Heart right ventricle (tissue), 16 donors: ENCODE results near the gene CADM4. TPM values are rescaled to one million over a fixed set of nuclear protein-coding genes. Genes with fewer than 3 reads are reported as not detected.
A peak's percentile ranks its signal among the peaks of the same experiment; 100 is the strongest.

Source experiments
- ATAC-seq, 8 donors: fragments of 200-7000 bp; cut with Tn5 transposase; one replicate each; pipeline ENCODE4 v1.9.1; 2020; ENCODE audit warnings: mild to moderate bottlenecking in 8 of 8, moderate library complexity in 8 of 8, moderate number of reproducible peaks in 1 of 8
- DNase-seq, 2 donors: peaks; one replicate each; pipeline ENCODE4 v3.0.0-alpha.2; 2020
- H3K27ac ChIP-seq, 10 donors: fragments of 200-600 bp; sonication (generic) in 2 of 10; one replicate each; pipeline versions ENCODE4 v1.5.0 to v1.8.0; 2020 to 2022; ENCODE audit warnings: mild to moderate bottlenecking in 3 of 10
- H3K27me3 ChIP-seq, 7 donors: fragments of 200-600 bp; one replicate each; pipeline ENCODE4 v1.8.0; 2021 to 2022; ENCODE audit warnings: mild to moderate bottlenecking in 2 of 7
- H3K36me3 ChIP-seq, 9 donors: fragments of 200-600 bp; sonication (generic) in 1 of 9; one replicate each; pipeline versions ENCODE4 v1.5.0 to v1.8.0; 2020 to 2022; ENCODE audit warnings: mild to moderate bottlenecking in 2 of 9
- H3K4me1 ChIP-seq, 9 donors: fragments of 200-600 bp; sonication (generic) in 1 of 9; one replicate each; pipeline versions ENCODE4 v1.5.0 to v1.8.0; 2020 to 2022; ENCODE audit warnings: mild to moderate bottlenecking in 4 of 9
- H3K4me3 ChIP-seq, 10 donors: fragments of 200-600 bp; sonication (generic) in 2 of 10; one replicate each; pipeline versions ENCODE4 v1.5.0 to v1.8.0; 2020 to 2022; ENCODE audit warnings: mild to moderate bottlenecking in 7 of 10, moderate library complexity in 2 of 10
- H3K9me3 ChIP-seq, 11 donors: fragments of 200-600 bp in 10 of 11; sonication (generic) in 2 of 11; one replicate each; pipeline versions ENCODE4 v1.5.0 to v1.8.0; 2013 to 2022; ENCODE audit warnings: mild to moderate bottlenecking in 2 of 11, control low read depth in 1 of 11, moderate library complexity in 1 of 11
- CTCF ChIP-seq, 9 donors: fragments of 200-600 bp; sonication (generic) in 2 of 9; IDR thresholded peaks; one replicate each; pipeline versions ENCODE4 v1.5.0 to v1.8.0; 2021 to 2022; ENCODE audit warnings: antibody characterized with exemption in 9 of 9, mild to moderate bottlenecking in 5 of 9, moderate library complexity in 1 of 9
- WGBS, 2 donors: extraction: QIAGEN DNeasy Blood & Tissue Kit; methylation state at CpG; one replicate each; pipeline ENCODE4 v1.1.7; 2013; ENCODE audit warnings: inconsistent platforms in 1 of 2; 5-methylcytosine and 5-hydroxymethylcytosine counted together
- intact Hi-C, 10 donors: fragments of 100-400 bp; cut with DNase I; formaldehyde crosslinking; loops; one replicate each; pipeline versions ENCODE4 v1.11.1 to v1.14.2; 2022
- polyA plus RNA-seq, 2 donors: library from polyadenylated mRNA; stranded (reverse); fragments of 200-250 nt; gene quantifications; one replicate each; pipeline ENCODE4 v1.2.3, GENCODE V29; 2013
- total RNA-seq, 10 donors: library from RNA; stranded (reverse); fragmentation: NEBNext Ultra II Directional in 3 of 10; extraction: Animal tissue kit (Norgen Biotek cat#: 25700) in 3 of 10; gene quantifications; one replicate each; pipeline versions ENCODE4 v1.2.1 to v1.2.4, GENCODE V29; 2021 to 2023
- donor health status: Arrhythmogenic right ventricular cardiomyopathy.
- donor health status: ischemic (EF 13 %, LVEDD 7.1; RV severe dilation, severe dysfunction).
- donor health status: healthy with polysubstance abuse.
- donor health status: DM: no; HTN: yes; CAD: no.
- donor health status: DM: no; HTN: no; CAD: no.
- donor health status: ischemic (EF 25% LVEDD 6.9; RV normal size, moderate dysfunction).
- donor health status: ischemic (EF 25% LVEDD 5.7; RV mildly dilated, moderate dysfunction).
- donor health status: healthy.
- donor health status: DM: yes; HTN: yes; CAD: no.
- donor health status: Ischemic cardiomyopathy.
- donor health status: ischemic (EF 35%, LVEDD 5.7; RV mildly dilated, moderate dysfunction).
- donor health status: nonischemic (EF 11% LVEDD 7.7; RV severe dilation, severe dysfunction).
- donor health status: DM: yes; HTN: yes; CAD: no.
- donor health status: PGD.
- donor health status: ischemic (EF 29% LVEDD 5.4; RV normal size, mild dysfunction).
- donor health status: nonischemic (EF 23%, LVEDD 6.1; RV moderate dilation, normal function).

CADM4 gene
- total and polyA plus RNA-seq, 12 donors: 3.0 to 12.3 (median 8.2) TPM

GRCh38 chr19:43674183-43674582 is 34.5 kb upstream of the CADM4 start:
- Histone ChIP-seq H3K27me3 (no peaks in the 10 kb centered on the region), H3K36me3 (no peaks in the 10 kb centered on the region), H3K4me1 (peaks cover 0 to 58% (median 14%) of the 10 kb centered on the region in 9 donors), H3K4me3 (no peak overlapping the region), H3K27ac (peak overlapping the region in 5 of 10 donors; percentile 19 to 87 (median 48)), H3K9me3 (no peaks in the 10 kb centered on the region)
- TF ChIP-seq CTCF (IDR thresholded peaks at IDR 0.05): no peak
- DNase-seq: no peak
- 78 to 80% methylated on average over 8 of the region's 8 CpGs for whole genome bisulfite sequencing, 2 donors
- peak in 2 of 8 donors; percentile 24 to 56 for ATAC-seq
- intact Hi-C loops: loop anchor here in 2 of 10 donors (10.0 kb wide), 2 partner anchors 51 to 111 kb away; partner anchors contain the start of gene KCNN4 (in 1 of the 2)

- H3K27ac ChIP-seq: peak overlapping the region in 4 of 10 donors; percentile 9 to 87 (median 61)
- intact Hi-C loops: loop anchor here in 2 of 10 donors (10.0 kb wide), 2 partner anchors 51 to 111 kb away; partner anchors contain the start of gene KCNN4 (in 1 of the 2)
- ATAC-seq: no peak
- no peak overlapping the region for H3K4me3 ChIP-seq
- no peak for DNase-seq
- no peaks in the 10 kb centered on the region for H3K27me3 ChIP-seq
- WGBS, 2 donors: 54 to 67% methylated on average over 3 of the region's 3 CpGs
- H3K4me1 ChIP-seq: peaks cover 0 to 61% (median 16%) of the 10 kb centered on the region in 9 donors
- no peaks in the 10 kb centered on the region for H3K36me3 ChIP-seq
- H3K9me3 ChIP-seq: no peaks in the 10 kb centered on the region
- TF ChIP-seq CTCF (IDR thresholded peaks at IDR 0.05): no peak
Observed at GRCh38 chr19:43673637-43674036, 34.0 kb upstream of the CADM4 start.

GRCh38 chr19:43672061-43672679 is 32.5 kb upstream of the CADM4 start:
- H3K4me1 ChIP-seq: peaks cover 0 to 71% (median 23%) of the 10 kb centered on the region in 9 donors
- peaks cover 0 to 6% (median 0%) of the 10 kb centered on the region in 9 donors for H3K36me3 ChIP-seq
- ATAC-seq (no peak), DNase-seq (no peak)
- H3K4me3 ChIP-seq: no peak overlapping the region
- 38 to 58% methylated on average over 6 of the region's 6 CpGs for WGBS, 2 donors
- intact Hi-C loops: loop anchor here in 2 of 10 donors (10.0 kb wide), 2 partner anchors 53 to 113 kb away; partner anchors contain the start of gene KCNN4 (in 1 of the 2)
- H3K27ac ChIP-seq: peak overlapping the region in 1 of 10 donors; percentile 99
- H3K27me3 ChIP-seq: no peaks in the 10 kb centered on the region
- H3K9me3 ChIP-seq: no peaks in the 10 kb centered on the region
- no peak for TF ChIP-seq CTCF (IDR thresholded peaks at IDR 0.05)

GRCh38 chr19:43668406-43669109 is 28.9 kb upstream of the CADM4 start:
- no peaks in the 10 kb centered on the region for H3K27me3 ChIP-seq
- intact Hi-C loops: loop anchor here in 3 of 10 donors (1.0 to 10.0 kb wide), 5 partner anchors 32 to 134 kb away; partner anchors contain the start of gene ZNF575 (in 1 of the 3)
- H3K27ac ChIP-seq: peak overlapping the region; percentile 64 to 99 (median 91)
- H3K4me1 ChIP-seq: peaks cover 0 to 83% (median 31%) of the 10 kb centered on the region in 9 donors
- ATAC-seq: peak; percentile 90 to 97 (median 93)
- 1% methylated on average over 44 of the region's 44 CpGs for WGBS, 2 donors
- peak overlapping the region; percentile 26 to 78 (median 66) for H3K4me3 ChIP-seq
- peaks cover 0 to 42% (median 0%) of the 10 kb centered on the region in 9 donors for H3K36me3 ChIP-seq
- no peaks in the 10 kb centered on the region for H3K9me3 ChIP-seq
- DNase-seq: peak; percentile 98 to 99
- no peak for TF ChIP-seq CTCF (IDR thresholded peaks at IDR 0.05)
